ENCODE results near the gene MRPL39.
A peak's percentile ranks its signal among the peaks of the same experiment; 100 is the strongest.
"Not testable (repeated sequence)": the region's sequence is repeated elsewhere in the genome, so short reads cannot be mapped to it uniquely, and the experiment has no call there.

The MRPL39 gene

GRCh38 chr21:25607151-25608043 is at the start of gene MRPL39:
TSS of gene MRPL39 (minus strand) at chr21:25607481. CDS start at chr21:25607475, 6 bp downstream.
- DNase-seq, result peak; percentile 84

GRCh38 chr21:25656412-25656811 is 49.1 kb upstream of the MRPL39 start:
- DNase-seq, result no peak

GRCh38 chr21:25649146-25649545 is 41.9 kb upstream of the MRPL39 start:
- no peak for DNase-seq

- no peak for DNase-seq
These were observed 40.4 kb upstream of the MRPL39 start for GRCh38 chr21:25647647-25648046.

GRCh38 chr21:25646474-25646873 is 39.2 kb upstream of the MRPL39 start:
- DNase-seq, result no peak

GRCh38 chr21:25643486-25643885 is 36.2 kb upstream of the MRPL39 start:
- DNase-seq, result no peak

GRCh38 chr21:25640943-25641292 is 33.6 kb upstream of the MRPL39 start:
- DNase-seq, result no peak

GRCh38 chr21:25640202-25640942 is 33.1 kb upstream of the MRPL39 start:
- no peak for DNase-seq

- peak; percentile 62 for DNase-seq
These were observed 32.4 kb upstream of the MRPL39 start for GRCh38 chr21:25639551-25640201.

GRCh38 chr21:25638660-25639550 is 31.6 kb upstream of the MRPL39 start, which contains the start of gene JAM2:
TSS of gene JAM2 (plus strand) at chr21:25639258. CDS start at chr21:25639822, 564 bp downstream.
- peak; percentile 62 for DNase-seq

- no peak for DNase-seq
These were observed 30.8 kb upstream of the MRPL39 start for GRCh38 chr21:25637851-25638659.

- no peak for DNase-seq
These were observed 29.4 kb upstream of the MRPL39 start for GRCh38 chr21:25636727-25637126.

- DNase-seq, result no peak
These were observed 28.0 kb upstream of the MRPL39 start for GRCh38 chr21:25635310-25635709.

GRCh38 chr21:25632296-25632695 is 25.0 kb upstream of the MRPL39 start:
- no peak for DNase-seq

- DNase-seq, result no peak
These were observed 19.5 kb upstream of the MRPL39 start for GRCh38 chr21:25626757-25627156.

GRCh38 chr21:25625776-25626555 is 18.7 kb upstream of the MRPL39 start:
- not testable (repeated sequence) for DNase-seq

- DNase-seq, result no peak
These were observed 17.8 kb upstream of the MRPL39 start for GRCh38 chr21:25625036-25625435.

GRCh38 chr21:25624511-25624910 is 17.2 kb upstream of the MRPL39 start:
- DNase-seq, result no peak

GRCh38 chr21:25619198-25619597 is 11.9 kb upstream of the MRPL39 start:
- DNase-seq, result no peak

- no peak for DNase-seq
These were observed 8.6 kb upstream of the MRPL39 start for GRCh38 chr21:25615880-25616279.

GRCh38 chr21:25614441-25614840 is 7.2 kb upstream of the MRPL39 start:
- no peak for DNase-seq

All from NCI-H1092 treated with DMSO at 0.1 percent for 48 hours (cell line).